ENCODE results near the gene LTBP4. TPM values are rescaled to one million over a fixed set of nuclear protein-coding genes. Genes with fewer than 3 reads are reported as not detected.

Gene LTBP4
- polyA plus RNA-seq, 1 donor from 2014 or later: 22.1 TPM

GRCh38 chr19:40610396-40611064, 9.4 kb downstream of the LTBP4 start:
- peaks cover 23 to 44% (median 29%) of the 10 kb centered on the region in 3 donors for H3K4me1 Mint-ChIP-seq
- H3K36me3 Mint-ChIP-seq: no peaks in the 10 kb centered on the region
- peak overlapping the region; percentile 46 to 97 (median 68) for H3K27ac Mint-ChIP-seq

GRCh38 chr19:40611096-40611495, 9.9 kb downstream of the LTBP4 start:
- Mint-ChIP-seq H3K9me3 (no peaks in the 10 kb centered on the region), H3K27ac (peak overlapping the region; percentile 46 to 97 (median 68)), H3K36me3 (no peaks in the 10 kb centered on the region), H3K27me3 (no peaks in the 10 kb centered on the region), H3K4me1 (peaks cover 23 to 41% (median 27%) of the 10 kb centered on the region in 3 donors), H3K4me3 (peak overlapping the region in 2 of 4 donors; percentile 85 to 93)

More at GRCh38 chr19:40610396-40611064, 9.4 kb downstream of the LTBP4 start:
- Mint-ChIP-seq H3K9me3 (no peaks in the 10 kb centered on the region), H3K4me3 (peak overlapping the region; percentile 83 to 93 (median 87)), H3K27me3 (no peaks in the 10 kb centered on the region)

GRCh38 chr19:40611900-40612698, 10.9 kb downstream of the LTBP4 start:
- H3K9me3 Mint-ChIP-seq: no peaks in the 10 kb centered on the region
- no peaks in the 10 kb centered on the region for H3K27me3 Mint-ChIP-seq
- peak overlapping the region; percentile 19 to 97 (median 64) for H3K4me3 Mint-ChIP-seq
- H3K27ac Mint-ChIP-seq: peak overlapping the region; percentile 35 to 93 (median 74)
- peaks cover 23 to 35% (median 26%) of the 10 kb centered on the region in 3 donors for H3K4me1 Mint-ChIP-seq
- H3K36me3 Mint-ChIP-seq: no peaks in the 10 kb centered on the region

GRCh38 chr19:40612831-40613689, 11.9 kb downstream of the LTBP4 start:
- Mint-ChIP-seq H3K9me3 (no peaks in the 10 kb centered on the region), H3K36me3 (no peaks in the 10 kb centered on the region), H3K27ac (peak overlapping the region; percentile 74 to 93 (median 87)), H3K4me3 (peak overlapping the region; percentile 86 to 99 (median 92)), H3K27me3 (no peaks in the 10 kb centered on the region), H3K4me1 (peaks cover 23 to 31% (median 26%) of the 10 kb centered on the region in 3 donors)

- Mint-ChIP-seq H3K27ac (peak overlapping the region; percentile 74 to 93 (median 87)), H3K4me3 (peak overlapping the region; percentile 86 to 99 (median 92)), H3K27me3 (no peaks in the 10 kb centered on the region), H3K4me1 (peaks cover 22 to 31% (median 24%) of the 10 kb centered on the region in 3 donors), H3K36me3 (no peaks in the 10 kb centered on the region), H3K9me3 (no peaks in the 10 kb centered on the region)
Measured at GRCh38 chr19:40613690-40614621, 12.8 kb downstream of the LTBP4 start.

GRCh38 chr19:40614622-40615411, 13.6 kb downstream of the LTBP4 start:
- Mint-ChIP-seq H3K4me3 (peak overlapping the region; percentile 86 to 99 (median 92)), H3K27me3 (no peaks in the 10 kb centered on the region), H3K9me3 (no peaks in the 10 kb centered on the region), H3K36me3 (peaks cover 3% of the 10 kb centered on the region), H3K27ac (peak overlapping the region; percentile 74 to 84 (median 76)), H3K4me1 (peaks cover 18 to 29% (median 21%) of the 10 kb centered on the region in 3 donors)

- no peak overlapping the region for H3K27ac Mint-ChIP-seq
- no peaks in the 10 kb centered on the region for H3K27me3 Mint-ChIP-seq
- no peak overlapping the region for H3K4me3 Mint-ChIP-seq
- peaks cover 11 to 21% (median 18%) of the 10 kb centered on the region in 3 donors for H3K4me1 Mint-ChIP-seq
- peaks cover 5% of the 10 kb centered on the region for H3K36me3 Mint-ChIP-seq
- H3K9me3 Mint-ChIP-seq: no peaks in the 10 kb centered on the region
Measured at GRCh38 chr19:40616178-40616577, 15.0 kb downstream of the LTBP4 start.

GRCh38 chr19:40616941-40617340, 15.8 kb downstream of the LTBP4 start:
- Mint-ChIP-seq H3K4me3 (no peak overlapping the region), H3K36me3 (peaks cover 7% of the 10 kb centered on the region), H3K9me3 (no peaks in the 10 kb centered on the region), H3K27ac (no peak overlapping the region), H3K27me3 (no peaks in the 10 kb centered on the region), H3K4me1 (peaks cover 11 to 20% (median 18%) of the 10 kb centered on the region in 3 donors)

- Mint-ChIP-seq H3K27me3 (no peaks in the 10 kb centered on the region), H3K4me1 (peaks cover 6 to 13% (median 13%) of the 10 kb centered on the region in 3 donors), H3K36me3 (peaks cover 7% of the 10 kb centered on the region), H3K27ac (no peak overlapping the region), H3K4me3 (no peak overlapping the region), H3K9me3 (no peaks in the 10 kb centered on the region)
Measured at GRCh38 chr19:40617961-40618360, 16.8 kb downstream of the LTBP4 start.

- Mint-ChIP-seq H3K9me3 (no peaks in the 10 kb centered on the region), H3K4me3 (peak overlapping the region in 1 of 4 donors; percentile 23), H3K4me1 (peaks cover 6 to 8% (median 7%) of the 10 kb centered on the region in 3 donors), H3K36me3 (peaks cover 7% of the 10 kb centered on the region), H3K27ac (no peak overlapping the region), H3K27me3 (no peaks in the 10 kb centered on the region)
Measured at GRCh38 chr19:40619333-40620160, 18.4 kb downstream of the LTBP4 start.

- Mint-ChIP-seq H3K4me1 (peaks cover 1 to 3% (median 3%) of the 10 kb centered on the region in 3 donors), H3K4me3 (peak overlapping the region in 1 of 4 donors; percentile 23), H3K36me3 (peaks cover 9% of the 10 kb centered on the region), H3K27ac (no peak overlapping the region), H3K9me3 (no peaks in the 10 kb centered on the region), H3K27me3 (no peaks in the 10 kb centered on the region)
Measured at GRCh38 chr19:40620161-40620485, 19.0 kb downstream of the LTBP4 start.

- no peak overlapping the region for H3K4me3 Mint-ChIP-seq
- H3K27me3 Mint-ChIP-seq: no peaks in the 10 kb centered on the region
- H3K4me1 Mint-ChIP-seq: peaks cover 0 to 2% (median 0%) of the 10 kb centered on the region in 3 donors
- no peak overlapping the region for H3K27ac Mint-ChIP-seq
- peaks cover 9% of the 10 kb centered on the region for H3K36me3 Mint-ChIP-seq
- H3K9me3 Mint-ChIP-seq: no peaks in the 10 kb centered on the region
Measured at GRCh38 chr19:40621283-40621682, 20.1 kb downstream of the LTBP4 start.

All from IgD-negative memory B cell (primary cell).